Retinal pigment epithelial cell (primary cell): ENCODE results near the gene CDH26.

Experiments
- DNase-seq: peaks from one replicate; pipeline ENCODE4 v3.0.0-alpha.2; 2010; ENCODE audit warnings: low read depth
- H3K4me3 ChIP-seq: 2 replicates; pipeline ENCODE4 v1.5.1; 2011; ENCODE audit warnings: mild to moderate bottlenecking, low read length, control low read depth, moderate library complexity
- CTCF ChIP-seq: conservative IDR thresholded peaks from 2 replicates; pipeline ENCODE4 v1.5.1; 2011; ENCODE audit warnings: low read depth, low read length, control low read depth, inconsistent platforms

CDH26 gene

GRCh38 chr20:59936409-59936808 lies 21.8 kb upstream of the CDH26 start:
- no peak for TF ChIP-seq CTCF
- no peak overlapping the region for H3K4me3 ChIP-seq
- no peak for DNase-seq

GRCh38 chr20:59937150-59937549 lies 21.1 kb upstream of the CDH26 start:
- TF ChIP-seq CTCF, result no peak
- DNase-seq, result no peak
- H3K4me3 ChIP-seq, result no peak overlapping the region

- TF ChIP-seq CTCF, result no peak
- no peak for DNase-seq
- no peak overlapping the region for H3K4me3 ChIP-seq
These were observed 20.0 kb upstream of the CDH26 start for GRCh38 chr20:59938221-59938620.

GRCh38 chr20:59938696-59939051 lies 19.5 kb upstream of the CDH26 start:
- no peak for DNase-seq
- no peak for TF ChIP-seq CTCF
- no peak overlapping the region for H3K4me3 ChIP-seq

GRCh38 chr20:59939052-59939878 lies 19.0 kb upstream of the CDH26 start:
- no peak for DNase-seq
- peak overlapping the region; percentile 80 for H3K4me3 ChIP-seq
- no peak for TF ChIP-seq CTCF

- DNase-seq, result no peak
- TF ChIP-seq CTCF, result no peak
- H3K4me3 ChIP-seq, result peak overlapping the region; percentile 80
These were observed 18.4 kb upstream of the CDH26 start for GRCh38 chr20:59939879-59940128.

GRCh38 chr20:59940129-59940955 lies 17.9 kb upstream of the CDH26 start, which contains the start of the genes FAM217B and PPP1R3D:
FAM217B (plus strand) TSS chr20:59940389; CDS start chr20:59943944, 3,555 bp downstream.
PPP1R3D (minus strand) TSS chr20:59940305; CDS start chr20:59939931, 374 bp downstream.
- DNase-seq, result peak; percentile 89
- H3K4me3 ChIP-seq, result peak within 1 kb of the TSS; percentile 80
- TF ChIP-seq CTCF, result no peak
